DOHH2 (cell line): ENCODE results near the gene GSTA1.
"Not testable (repeated sequence)": the region's sequence is repeated elsewhere in the genome, so short reads cannot be mapped to it uniquely, and the experiment has no call there.

Experiments used
- H3F3A ChIP-seq: fragments of 200-600 bp; sonication (generic), shearing (Covaris generic); 2 replicates; pipeline ENCODE4 v1.6.0; 2016; ENCODE audit warnings: antibody characterized with exemption, mild to moderate bottlenecking; ENCODE audit not compliant: control insufficient read depth, insufficient read depth
- H3K27ac ChIP-seq: fragments of 200-600 bp; sonication (generic); 2 replicates; pipeline ENCODE4 v1.5.1; 2014; ENCODE audit warnings: low read depth, mild to moderate bottlenecking, low read length, moderate library complexity
- H3K27me3 ChIP-seq: fragments of 200-600 bp; sonication (generic); 2 replicates; pipeline ENCODE4 v1.6.1; 2014; ENCODE audit warnings: mild to moderate bottlenecking, low read length, mixed read lengths; ENCODE audit not compliant: control insufficient read depth
- H3K36me3 ChIP-seq: fragments of 200-600 bp; sonication (generic); 2 replicates; pipeline ENCODE4 v1.6.1; 2014; ENCODE audit warnings: mild to moderate bottlenecking, low read length, moderate library complexity, mixed read lengths; ENCODE audit not compliant: control insufficient read depth
- H3K4me1 ChIP-seq: fragments of 200-600 bp; sonication (generic); 2 replicates; pipeline ENCODE4 v1.6.1; 2014; ENCODE audit warnings: mild to moderate bottlenecking, low read length, mixed read lengths; ENCODE audit not compliant: control insufficient read depth
- H3K4me2 ChIP-seq: fragments of 200-600 bp; sonication (generic); 2 replicates; pipeline ENCODE4 v1.6.0; 2014; ENCODE audit warnings: mild to moderate bottlenecking, low read length, moderate library complexity
- H3K4me3 ChIP-seq: fragments of 200-600 bp; sonication (generic); 2 replicates; pipeline ENCODE4 v1.5.1; 2014; ENCODE audit warnings: mild to moderate bottlenecking, low read length, mixed read lengths
- H3K79me2 ChIP-seq: fragments of 200-600 bp; sonication (generic); 2 replicates; pipeline ENCODE4 v1.6.1; 2014; ENCODE audit warnings: mild to moderate bottlenecking, low read length, mixed read lengths; ENCODE audit not compliant: control insufficient read depth
- H3K9me2 ChIP-seq: fragments of 200-600 bp; sonication (generic); replicated peaks from 2 replicates; pipeline ENCODE4 v1.6.1; 2014; ENCODE audit warnings: mild to moderate bottlenecking, low read length, mixed read lengths; ENCODE audit not compliant: control insufficient read depth
- H3K9me3 ChIP-seq: fragments of 200-600 bp; sonication (generic); 2 replicates; pipeline ENCODE4 v1.6.1; 2014; ENCODE audit warnings: antibody characterized with exemption, low read length, mixed read lengths; ENCODE audit not compliant: control insufficient read depth, insufficient read depth
- H4K20me1 ChIP-seq: fragments of 200-600 bp; sonication (generic); 2 replicates; pipeline ENCODE4 v1.6.0; 2014; ENCODE audit warnings: low read depth, mild to moderate bottlenecking, antibody characterized with exemption, low read length, moderate library complexity; ENCODE audit not compliant: control insufficient read depth, insufficient read depth
- CTCF ChIP-seq: fragments of 200-600 bp; sonication (generic); IDR thresholded peaks from one replicate; pipeline ENCODE4 v1.5.1; 2014; ENCODE audit warnings: antibody characterized with exemption, mild to moderate bottlenecking, low read depth, low read length; ENCODE audit not compliant: poor library complexity, severe bottlenecking
- EZH2phosphoT487 ChIP-seq: fragments of 200-600 bp; sonication (generic); IDR thresholded peaks from 2 replicates; pipeline ENCODE4 v1.6.1; 2017; ENCODE audit warnings: borderline replicate concordance, mild to moderate bottlenecking, antibody characterized with exemption, low read length, moderate library complexity, mixed read lengths

GSTA1 gene

GRCh38 chr6:52767658-52768057 lies 36.0 kb downstream of the GSTA1 start:
- not testable (repeated sequence) for H3K9me2 ChIP-seq, H3K79me2 ChIP-seq, H4K20me1 ChIP-seq, H3K27ac ChIP-seq, H3F3A ChIP-seq, H3K4me2 ChIP-seq, H3K36me3 ChIP-seq, H3K9me3 ChIP-seq, H3K4me3 ChIP-seq, H3K4me1 ChIP-seq, H3K27me3 ChIP-seq

- not testable (repeated sequence) for H3K9me3 ChIP-seq, H3K4me1 ChIP-seq, H3K9me2 ChIP-seq, H3K79me2 ChIP-seq, H3K4me3 ChIP-seq, H3F3A ChIP-seq, H3K36me3 ChIP-seq, H4K20me1 ChIP-seq, H3K27me3 ChIP-seq, H3K4me2 ChIP-seq, H3K27ac ChIP-seq
Observed at GRCh38 chr6:52763322-52763916, 40.2 kb downstream of the GSTA1 start, which contains the start of gene GSTA2. Gene GSTA2, minus strand, starts transcription at chr6:52763475. Its CDS starts 5,528 bp downstream, at chr6:52757947.

GRCh38 chr6:52761673-52762491 lies 41.7 kb downstream of the GSTA1 start:
- not testable (repeated sequence) for H3K4me1 ChIP-seq, H4K20me1 ChIP-seq, H3K4me3 ChIP-seq, H3K9me2 ChIP-seq, H3K27me3 ChIP-seq, H3F3A ChIP-seq, H3K36me3 ChIP-seq, H3K79me2 ChIP-seq, H3K4me2 ChIP-seq, H3K9me3 ChIP-seq, H3K27ac ChIP-seq

- no peak overlapping the region for H3K4me2 ChIP-seq
- H3K27me3 ChIP-seq, result no peaks in the 10 kb centered on the region
- TF ChIP-seq EZH2phosphoT487 (no peak), CTCF (no peak)
- no peak overlapping the region for H3K27ac ChIP-seq
- no peaks in the 10 kb centered on the region for H3K4me1 ChIP-seq
- H3K9me2 ChIP-seq, result no peaks in the 10 kb centered on the region
- no peaks in the 10 kb centered on the region for H3K79me2 ChIP-seq
- H3K4me3 ChIP-seq, result no peak overlapping the region
- no peaks in the 10 kb centered on the region for H3F3A ChIP-seq
- no peaks in the 10 kb centered on the region for H4K20me1 ChIP-seq
- H3K9me3 ChIP-seq, result no peaks in the 10 kb centered on the region
- H3K36me3 ChIP-seq, result no peaks in the 10 kb centered on the region
Observed at GRCh38 chr6:52760105-52760765, 43.4 kb downstream of the GSTA1 start.
